Loucy (cell line): ENCODE results near the gene CLDN22.

Experiments used
- CTCF ChIP-seq: fragments of 200-600 bp; sonication (generic); conservative IDR thresholded peaks from 2 replicates; pipeline ENCODE4 v1.5.1; 2014; ENCODE audit warnings: mild to moderate bottlenecking, antibody characterized with exemption, low read length
- EZH2phosphoT487 ChIP-seq: fragments of 200-600 bp; IDR thresholded peaks from 2 replicates; pipeline ENCODE4 v1.6.1; 2018; ENCODE audit warnings: antibody characterized with exemption, mild to moderate bottlenecking, moderate library complexity, borderline replicate concordance

GRCh38 chr4:183314806-183315205, 5.3 kb downstream of the CLDN22 start:
- TF ChIP-seq CTCF: no peak
- no peak for TF ChIP-seq EZH2phosphoT487
